Neural progenitor cell (in vitro differentiated cells): Measurements from ENCODE around the gene ZNF618. TPM values are rescaled to one million over a fixed set of nuclear protein-coding genes. Genes with fewer than 3 reads are reported as not detected.
A peak's percentile ranks its signal among the peaks of the same experiment; 100 is the strongest.

Experiments
- DNase-seq: peaks from one replicate; pipeline ENCODE4 v3.0.0-alpha.2; 2016; ENCODE audit warnings: low spot score
- H2AFZ ChIP-seq: fragments of 200-600 bp; sonication (generic); replicated peaks from 2 replicates; pipeline ENCODE4 v1.6.1; 2016; ENCODE audit warnings: antibody characterized with exemption
- H3F3A ChIP-seq: fragments of 200-600 bp; sonication (generic); 2 replicates; pipeline ENCODE4 v1.6.1; 2016; ENCODE audit warnings: antibody characterized with exemption, low read depth
- H3K27ac ChIP-seq: fragments of 200-600 bp; sonication (generic); 2 replicates; pipeline ENCODE4 v1.5.1; 2016; ENCODE audit warnings: mild to moderate bottlenecking
- H3K27me3 ChIP-seq: fragments of 200-600 bp; sonication (generic); 2 replicates; pipeline ENCODE4 v1.6.1; 2016; ENCODE audit warnings: mild to moderate bottlenecking, moderate library complexity
- H3K36me3 ChIP-seq: fragments of 200-600 bp; sonication (generic); 2 replicates; pipeline ENCODE4 v1.5.1; 2016
- H3K4me1 ChIP-seq: fragments of 200-600 bp; sonication (generic); 2 replicates; pipeline ENCODE4 v1.6.1; 2016; ENCODE audit warnings: mixed run types
- H3K4me2 ChIP-seq: fragments of 200-600 bp; sonication (generic); 2 replicates; pipeline ENCODE4 v1.6.1; 2016
- H3K4me3 ChIP-seq: fragments of 200-600 bp; sonication (generic); 2 replicates; pipeline ENCODE4 v1.5.1; 2016
- H3K79me2 ChIP-seq: fragments of 200-600 bp; sonication (generic); 2 replicates; pipeline ENCODE4 v1.6.1; 2016; ENCODE audit warnings: low read depth
- H3K9ac ChIP-seq: fragments of 200-600 bp; sonication (generic); 2 replicates; pipeline ENCODE4 v1.6.1; 2016
- H3K9me3 ChIP-seq: fragments of 200-600 bp; sonication (generic); 2 replicates; pipeline ENCODE4 v1.5.1; 2016; ENCODE audit warnings: low read depth
- H4K20me1 ChIP-seq: fragments of 200-600 bp; sonication (generic); 2 replicates; pipeline ENCODE4 v1.6.1; 2016; ENCODE audit warnings: low read depth
- H3K27ac Mint-ChIP-seq: 3 replicates; pipeline ENCODE4 v1.8.0; 2021; ENCODE audit warnings: mixed read lengths
- H3K27me3 Mint-ChIP-seq: 2 replicates; pipeline ENCODE4 v1.8.0; 2022; ENCODE audit warnings: low read depth, mild to moderate bottlenecking, inconsistent platforms, moderate library complexity, mixed read lengths; ENCODE audit not compliant: insufficient read depth
- H3K36me3 Mint-ChIP-seq: 3 replicates; pipeline ENCODE4 v1.8.0; 2021; ENCODE audit warnings: mixed read lengths
- H3K4me1 Mint-ChIP-seq: 3 replicates; pipeline ENCODE4 v1.8.0; 2021; ENCODE audit warnings: mixed read lengths
- H3K4me3 Mint-ChIP-seq: 3 replicates; pipeline ENCODE4 v1.8.0; 2021; ENCODE audit warnings: mild to moderate bottlenecking, moderate library complexity, mixed read lengths
- H3K9me3 Mint-ChIP-seq: 3 replicates; pipeline ENCODE4 v1.8.0; 2020; ENCODE audit warnings: mixed read lengths
- CTCF ChIP-seq: fragments of 200-600 bp; sonication (generic); IDR thresholded peaks from 2 replicates; pipeline ENCODE4 v1.5.1; 2017; ENCODE audit warnings: antibody characterized with exemption, mild to moderate bottlenecking
- EZH2 ChIP-seq: fragments of 200-600 bp; sonication (generic); IDR thresholded peaks from 2 replicates; pipeline ENCODE4 v1.6.1; 2017; ENCODE audit warnings: antibody characterized with exemption, mild to moderate bottlenecking, moderate library complexity
- EZH2phosphoT487 ChIP-seq: fragments of 200-600 bp; sonication (generic); IDR thresholded peaks from 2 replicates; pipeline ENCODE4 v1.6.1; 2017; ENCODE audit warnings: antibody characterized with exemption
- total RNA-seq: library from RNA; depleted of rRNA; stranded (reverse); fragments of >200 nt; gene quantifications from 2 replicates; pipeline ENCODE4 v1.2.3, GENCODE V29; 2015; ENCODE audit warnings: low replicate concordance

Gene ZNF618
- total RNA-seq, 1 donor from 2014 or later, result 10.5 TPM

DNA sequence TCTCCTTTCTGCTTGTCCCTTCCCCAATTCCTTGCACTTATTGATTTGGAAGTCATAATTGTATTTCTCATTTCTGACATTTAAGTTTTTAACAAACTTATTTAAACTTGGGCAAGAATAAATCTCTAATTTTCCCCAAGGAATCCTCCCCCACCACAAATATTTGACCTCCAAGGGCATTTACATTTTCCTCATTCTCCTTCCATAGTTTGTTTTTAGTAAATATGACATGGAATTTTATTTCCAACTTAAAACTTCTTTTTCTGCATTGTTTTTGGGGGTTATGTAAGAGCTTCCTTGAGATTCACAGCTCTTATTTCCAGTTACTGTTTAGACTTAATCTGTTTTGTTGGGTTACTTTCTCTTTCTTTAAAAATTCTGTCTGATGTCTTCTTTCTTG lies 64.9 kb downstream of the ZNF618 start:
- Histone ChIP-seq H3K9me3 (no peaks in the 10 kb centered on the region), H3K4me3 (no peak overlapping the region), H3K9ac (no peak overlapping the region), H2AFZ (no peak overlapping the region), H3K4me1 (peaks cover 11% of the 10 kb centered on the region), H3K4me2 (no peak overlapping the region), H3K27ac (no peak overlapping the region), H3K36me3 (no peaks in the 10 kb centered on the region), H3F3A (no peaks in the 10 kb centered on the region), H4K20me1 (peaks cover 38% of the 10 kb centered on the region), H3K79me2 (peaks cover 88% of the 10 kb centered on the region), H3K27me3 (no peaks in the 10 kb centered on the region)
- Mint-ChIP-seq H3K9me3 (peaks cover 22% of the 10 kb centered on the region), H3K27me3 (no peaks in the 10 kb centered on the region), H3K27ac (no peak overlapping the region), H3K36me3 (peaks cover 26% of the 10 kb centered on the region), H3K4me1 (no peaks in the 10 kb centered on the region), H3K4me3 (no peak overlapping the region)
- no peak for TF ChIP-seq CTCF
- no peak for TF ChIP-seq EZH2phosphoT487
- no peak for TF ChIP-seq EZH2
- DNase-seq, result no peak

DNA sequence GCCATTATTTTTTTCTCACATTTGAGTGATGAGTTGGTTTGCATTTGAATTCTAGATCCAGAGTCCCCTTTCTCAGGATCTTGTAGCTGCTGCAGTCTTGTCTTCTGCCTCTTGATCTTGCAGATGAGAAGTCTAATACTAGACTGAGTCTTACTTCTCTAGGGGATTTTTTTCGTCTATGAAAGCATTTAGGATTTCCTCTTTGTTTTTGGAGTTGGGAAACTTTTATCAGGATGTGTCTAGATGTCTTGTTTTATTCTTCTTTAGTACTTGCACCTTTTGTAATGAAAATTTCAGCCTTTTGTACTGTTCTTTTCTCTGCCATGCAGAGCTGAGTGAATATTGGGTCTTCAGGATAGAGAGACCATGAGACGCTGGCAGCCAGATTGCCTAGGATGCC lies 65.4 kb downstream of the ZNF618 start:
- Histone ChIP-seq H3K9me3 (no peaks in the 10 kb centered on the region), H3K4me2 (no peak overlapping the region), H3K27ac (no peak overlapping the region), H3F3A (no peaks in the 10 kb centered on the region), H3K36me3 (no peaks in the 10 kb centered on the region), H3K79me2 (peaks cover 85% of the 10 kb centered on the region), H2AFZ (no peak overlapping the region), H3K27me3 (no peaks in the 10 kb centered on the region), H3K4me1 (peaks cover 11% of the 10 kb centered on the region), H3K9ac (no peak overlapping the region), H4K20me1 (peaks cover 38% of the 10 kb centered on the region), H3K4me3 (no peak overlapping the region)
- peaks cover 22% of the 10 kb centered on the region for H3K9me3 Mint-ChIP-seq
- H3K36me3 Mint-ChIP-seq, result peaks cover 26% of the 10 kb centered on the region
- DNase-seq, result no peak
- H3K4me1 Mint-ChIP-seq, result no peaks in the 10 kb centered on the region
- H3K27me3 Mint-ChIP-seq, result no peaks in the 10 kb centered on the region
- TF ChIP-seq EZH2 (no peak), CTCF (no peak), EZH2phosphoT487 (no peak)
- no peak overlapping the region for H3K27ac Mint-ChIP-seq
- H3K4me3 Mint-ChIP-seq, result no peak overlapping the region

GRCh38 chr9:113943112-113944009 lies 67.3 kb downstream of the ZNF618 start:
- peaks cover 32% of the 10 kb centered on the region for H3K36me3 Mint-ChIP-seq
- peaks cover 21% of the 10 kb centered on the region for H3K9me3 Mint-ChIP-seq
- H3F3A ChIP-seq, result no peaks in the 10 kb centered on the region
- no peak overlapping the region for H2AFZ ChIP-seq
- no peaks in the 10 kb centered on the region for H3K27me3 ChIP-seq
- no peak overlapping the region for H3K27ac ChIP-seq
- no peak overlapping the region for H3K4me2 ChIP-seq
- H3K27me3 Mint-ChIP-seq, result no peaks in the 10 kb centered on the region
- H3K27ac Mint-ChIP-seq, result peak overlapping the region; percentile 54
- H3K9me3 ChIP-seq, result no peaks in the 10 kb centered on the region
- no peak for DNase-seq
- no peak overlapping the region for H3K9ac ChIP-seq
- H3K4me1 Mint-ChIP-seq, result peaks cover 15% of the 10 kb centered on the region
- peaks cover 11% of the 10 kb centered on the region for H3K4me1 ChIP-seq
- peaks cover 75% of the 10 kb centered on the region for H3K79me2 ChIP-seq
- H3K4me3 ChIP-seq, result no peak overlapping the region
- H4K20me1 ChIP-seq, result peaks cover 43% of the 10 kb centered on the region
- TF ChIP-seq EZH2, result no peak
- TF ChIP-seq EZH2phosphoT487, result no peak
- TF ChIP-seq CTCF, result no peak
- no peaks in the 10 kb centered on the region for H3K36me3 ChIP-seq
- H3K4me3 Mint-ChIP-seq, result no peak overlapping the region
